ENCODE results near the gene HNF1A.

HNF1A gene

GRCh38 chr12:121001841-121002483, 23.6 kb downstream of the HNF1A start:
- Histone ChIP-seq H3K79me2 (ENCODE audit: low read length) (no peaks in the 10 kb centered on the region), H3K4me2 (ENCODE audit: low read length) (no peak overlapping the region), H4K20me1 (ENCODE audit: insufficient read depth, low read length) (no peaks in the 10 kb centered on the region), H3K36me3 (replicated peaks; ENCODE audit: low read depth, low read length) (peaks cover 7% of the 10 kb centered on the region), H2AFZ (ENCODE audit: low read depth, low read length) (no peak overlapping the region), H3K27ac (ENCODE audit: low read length) (no peak overlapping the region), H3K4me3 (ENCODE audit: low read length) (no peak overlapping the region), H3K27me3 (ENCODE audit: low read depth, low read length) (no peaks in the 10 kb centered on the region), H3K9ac (ENCODE audit: low read length) (no peak overlapping the region), H3K4me1 (ENCODE audit: low read length) (peaks cover 8% of the 10 kb centered on the region), H3K9me3 (ENCODE audit: insufficient read depth, low read length) (no peaks in the 10 kb centered on the region)
- no peak for TF ChIP-seq CTCF (IDR thresholded peaks at IDR 0.05; ENCODE audit: low read depth, low read length)
- TF ChIP-seq EZH2phosphoT487 (IDR thresholded peaks at IDR 0.05; ENCODE audit: low read depth) = no peak

- H3K27me3 ChIP-seq (ENCODE audit: low read depth, low read length) = no peaks in the 10 kb centered on the region
- peaks cover 18% of the 10 kb centered on the region for H3K36me3 ChIP-seq (replicated peaks; ENCODE audit: low read depth, low read length)
- H3K4me2 ChIP-seq (ENCODE audit: low read length) = no peak overlapping the region
- no peak overlapping the region for H3K4me3 ChIP-seq (ENCODE audit: low read length)
- H3K4me1 ChIP-seq (ENCODE audit: low read length) = peaks cover 2% of the 10 kb centered on the region; the same call in 1 of the 2 replicates
- H3K9me3 ChIP-seq (ENCODE audit: insufficient read depth, low read length) = no peaks in the 10 kb centered on the region
- no peak overlapping the region for H3K27ac ChIP-seq (ENCODE audit: low read length)
- TF ChIP-seq CTCF (IDR thresholded peaks at IDR 0.05; ENCODE audit: low read depth, low read length) (peak; percentile 18; the same call in 1 of the 2 replicates), EZH2phosphoT487 (IDR thresholded peaks at IDR 0.05; ENCODE audit: low read depth) (no peak)
- no peak overlapping the region for H2AFZ ChIP-seq (ENCODE audit: low read depth, low read length)
- no peaks in the 10 kb centered on the region for H3K79me2 ChIP-seq (ENCODE audit: low read length)
- H4K20me1 ChIP-seq (ENCODE audit: insufficient read depth, low read length) = no peaks in the 10 kb centered on the region
- H3K9ac ChIP-seq (ENCODE audit: low read length) = no peak overlapping the region
These were observed 25.3 kb downstream of the HNF1A start for GRCh38 chr12:121003650-121004049.

GRCh38 chr12:121004253-121004815, 26.0 kb downstream of the HNF1A start:
- H3K27ac ChIP-seq (ENCODE audit: low read length) = no peak overlapping the region
- H3K4me2 ChIP-seq (ENCODE audit: low read length) = no peak overlapping the region
- H3K9me3 ChIP-seq (ENCODE audit: insufficient read depth, low read length) = no peaks in the 10 kb centered on the region
- H4K20me1 ChIP-seq (ENCODE audit: insufficient read depth, low read length) = no peaks in the 10 kb centered on the region
- no peaks in the 10 kb centered on the region for H3K79me2 ChIP-seq (ENCODE audit: low read length)
- no peaks in the 10 kb centered on the region for H3K4me1 ChIP-seq (ENCODE audit: low read length)
- no peak overlapping the region for H3K4me3 ChIP-seq (ENCODE audit: low read length)
- TF ChIP-seq CTCF (IDR thresholded peaks at IDR 0.05; ENCODE audit: low read depth, low read length) (no peak), EZH2phosphoT487 (IDR thresholded peaks at IDR 0.05; ENCODE audit: low read depth) (no peak)
- H3K36me3 ChIP-seq (replicated peaks; ENCODE audit: low read depth, low read length) = peaks cover 20% of the 10 kb centered on the region
- H3K9ac ChIP-seq (ENCODE audit: low read length) = no peak overlapping the region
- no peaks in the 10 kb centered on the region for H3K27me3 ChIP-seq (ENCODE audit: low read depth, low read length)
- no peak overlapping the region for H2AFZ ChIP-seq (ENCODE audit: low read depth, low read length)

- Histone ChIP-seq H3K9me3 (ENCODE audit: insufficient read depth, low read length) (no peaks in the 10 kb centered on the region), H3K4me3 (ENCODE audit: low read length) (no peak overlapping the region), H3K36me3 (replicated peaks; ENCODE audit: low read depth, low read length) (peaks cover 24% of the 10 kb centered on the region), H2AFZ (ENCODE audit: low read depth, low read length) (no peak overlapping the region), H3K27ac (ENCODE audit: low read length) (no peak overlapping the region), H3K4me1 (ENCODE audit: low read length) (no peaks in the 10 kb centered on the region), H3K9ac (ENCODE audit: low read length) (no peak overlapping the region), H3K79me2 (ENCODE audit: low read length) (no peaks in the 10 kb centered on the region), H4K20me1 (ENCODE audit: insufficient read depth, low read length) (no peaks in the 10 kb centered on the region), H3K4me2 (ENCODE audit: low read length) (no peak overlapping the region), H3K27me3 (ENCODE audit: low read depth, low read length) (no peaks in the 10 kb centered on the region)
- TF ChIP-seq CTCF (IDR thresholded peaks at IDR 0.05; ENCODE audit: low read depth, low read length) (peak; percentile 66), EZH2phosphoT487 (IDR thresholded peaks at IDR 0.05; ENCODE audit: low read depth) (no peak)
These were observed 27.0 kb downstream of the HNF1A start for GRCh38 chr12:121005346-121005815.

Data from OCI-LY3 (cell line).